Measurements from ENCODE around the gene TRAF4.
A peak's percentile ranks its signal among the peaks of the same experiment; 100 is the strongest.

Gene TRAF4

GRCh38 chr17:28758411-28759121 is 14.8 kb downstream of the TRAF4 start:
- H3K4me3 ChIP-seq (ENCODE audit: low read length) = no peak overlapping the region
- no peak for TF ChIP-seq CTCF (conservative IDR thresholded peaks at IDR 0.05; ENCODE audit: low read length)
- no peak for DNase-seq (ENCODE audit: low read depth)

- DNase-seq (ENCODE audit: low read depth) = no peak
- no peak overlapping the region for H3K4me3 ChIP-seq (ENCODE audit: low read length)
- TF ChIP-seq CTCF (conservative IDR thresholded peaks at IDR 0.05; ENCODE audit: low read length) = no peak
Observed at GRCh38 chr17:28759256-28759865, 15.6 kb downstream of the TRAF4 start.

- DNase-seq (ENCODE audit: low read depth) = peak; percentile 58
- H3K4me3 ChIP-seq (ENCODE audit: low read length) = no peak overlapping the region
- no peak for TF ChIP-seq CTCF (conservative IDR thresholded peaks at IDR 0.05; ENCODE audit: low read length)
Observed at GRCh38 chr17:28760601-28761562, 17.1 kb downstream of the TRAF4 start.

GRCh38 chr17:28763137-28763799 is 19.5 kb downstream of the TRAF4 start:
- TF ChIP-seq CTCF (conservative IDR thresholded peaks at IDR 0.05; ENCODE audit: low read length) = no peak
- DNase-seq (ENCODE audit: low read depth) = no peak
- no peak overlapping the region for H3K4me3 ChIP-seq (ENCODE audit: low read length)

- no peak overlapping the region for H3K4me3 ChIP-seq (ENCODE audit: low read length)
- peak; percentile 93 for TF ChIP-seq CTCF (conservative IDR thresholded peaks at IDR 0.05; ENCODE audit: low read length)
- peak; percentile 79 for DNase-seq (ENCODE audit: low read depth)
Observed at GRCh38 chr17:28763804-28764266, 20.0 kb downstream of the TRAF4 start.

- no peak for DNase-seq (ENCODE audit: low read depth)
- TF ChIP-seq CTCF (conservative IDR thresholded peaks at IDR 0.05; ENCODE audit: low read length) = no peak
- no peak overlapping the region for H3K4me3 ChIP-seq (ENCODE audit: low read length)
Observed at GRCh38 chr17:28765038-28765437, 21.2 kb downstream of the TRAF4 start.

All from AG10803 (cell line).